Activated naive CD4-positive, alpha-beta T cell treated with anti-CD3 and anti-CD28 coated beads, Interleukin-2, amount 50 U/mL, for 72 hours (primary cell): ENCODE data around the gene SUSD1. TPM values are rescaled to one million over a fixed set of nuclear protein-coding genes. Genes with fewer than 3 reads are reported as not detected.

Experiments used
- total RNA-seq, 2 donors: library from RNA; stranded (reverse); gene quantifications; one replicate each; pipeline ENCODE4 v1.2.3, GENCODE V29; 2022

The SUSD1 gene
- total RNA-seq, 2 donors from 2014 or later = 1.2 to 2.5 TPM

Other genes starting within 250 kb of the SUSD1 start
- 10 to 100 TPM; 77.7 to 91.8 TPM for gene PTBP3, start 158.3 kb upstream of the SUSD1 start, total RNA-seq
- gene HSDL2, start 204.8 kb upstream of the SUSD1 start, total RNA-seq = 10 to 100 TPM; 32.6 to 34.9 TPM